B cell (primary cell): ENCODE results near the gene TGM3. TPM values are rescaled to one million over a fixed set of nuclear protein-coding genes. Genes with fewer than 3 reads are reported as not detected.

ENCODE experiments used
- ATAC-seq: fragments of 200-7000 bp; cut with Tn5 transposase; one replicate; pipeline ENCODE4 v1.10.0; 2021; ENCODE audit warnings: low read depth, mild to moderate bottlenecking, moderate number of reproducible peaks, moderate library complexity
- CTCF ChIA-PET: fragments of 350-600 bp; sonication (Branson Sonifier 250); formaldehyde crosslinking; loops from one replicate; lab custom pipeline; 2021; ENCODE audit warnings: antibody characterized with exemption, inconsistent platforms; lab: Charles Lee
- POLR2A ChIA-PET: fragments of 350-600 bp; sonication (Branson Sonifier 250); formaldehyde crosslinking; loops from one replicate; lab custom pipeline; 2021; ENCODE audit warnings: antibody characterized with exemption; lab: Charles Lee
- DNase-seq: peaks from one replicate; pipeline ENCODE4 v3.0.0; 2013
- H2AFZ ChIP-seq: 2 replicates; pipeline ENCODE4 v1.6.1; 2012; ENCODE audit warnings: mild to moderate bottlenecking, low read depth, low read length; ENCODE audit not compliant: insufficient read depth, poor library complexity, severe bottlenecking
- H3K27ac ChIP-seq, 2 donors: 1 replicate in 1 of 2; 2 replicates in 1 of 2; pipeline ENCODE4 v1.5.1; 2012 to 2013; ENCODE audit warnings: low read length in 2 of 2, mild to moderate bottlenecking in 2 of 2, moderate library complexity in 1 of 2
- H3K27me3 ChIP-seq, 4 experiments: fragments of 200-600 bp in 1 of 4; sonication (generic) in 1 of 4; replicated peaks in 1 of 4; 1 replicate in 2 of 4; 2 replicates in 2 of 4; pipeline versions ENCODE4 v1.6.1 to v1.7.0; 2013 to 2016; ENCODE audit warnings: low read length in 3 of 4, mild to moderate bottlenecking in 2 of 4, mixed read lengths in 1 of 4, moderate library complexity in 1 of 4; ENCODE audit not compliant: insufficient read depth in 4 of 4, control insufficient read depth in 3 of 4; ENCODE audit errors: control extremely low read depth in 1 of 4
- H3K36me3 ChIP-seq, 2 experiments: replicated peaks in 1 of 2; 1 replicate in 1 of 2; 2 replicates in 1 of 2; pipeline versions ENCODE4 v1.6.1 to v1.7.1; 2013; ENCODE audit warnings: low read length in 1 of 2; ENCODE audit not compliant: insufficient read depth in 2 of 2, control insufficient read depth in 1 of 2; ENCODE audit errors: control extremely low read depth in 1 of 2, extremely low read depth in 1 of 2
- H3K4me1 ChIP-seq, 2 donors: fragments of 200-600 bp in 1 of 2; sonication (generic) in 1 of 2; 1 replicate in 1 of 2; 2 replicates in 1 of 2; pipeline versions ENCODE4 v1.5.1 to v1.6.1; 2013 to 2017; ENCODE audit warnings: low read length in 2 of 2; ENCODE audit not compliant: control insufficient read depth in 2 of 2, insufficient read depth in 2 of 2
- H3K4me2 ChIP-seq: replicated peaks from 2 replicates; pipeline ENCODE3; 2012; ENCODE audit warnings: mild to moderate bottlenecking, low read depth, low read length; ENCODE audit not compliant: poor library complexity, severe bottlenecking
- H3K4me3 ChIP-seq, 5 experiments: fragments of 200-600 bp in 1 of 5; sonication (generic) in 1 of 5; 1 replicate in 3 of 5; 2 replicates in 2 of 5; pipeline versions ENCODE4 v1.5.1 to v1.7.0; 2011 to 2016; ENCODE audit warnings: low read length in 4 of 5, mild to moderate bottlenecking in 4 of 5, low read depth in 2 of 5, control low read depth in 1 of 5, moderate library complexity in 1 of 5; ENCODE audit not compliant: insufficient read depth in 1 of 5; ENCODE audit errors: control extremely low read depth in 1 of 5, extremely low read depth in 1 of 5
- H3K79me2 ChIP-seq: fragments of 200-600 bp; sonication (generic); one replicate; pipeline ENCODE4 v1.6.0; 2016; ENCODE audit warnings: low read length; ENCODE audit not compliant: control insufficient read depth, insufficient read depth
- H3K9ac ChIP-seq: fragments of 200-600 bp; sonication (generic); 2 replicates; pipeline ENCODE4 v1.6.1; 2017; ENCODE audit warnings: mild to moderate bottlenecking, low read length, moderate library complexity
- H3K9me3 ChIP-seq, 3 donors: one replicate each; pipeline versions ENCODE4 v1.6.1 to v1.7.1; 2013; ENCODE audit warnings: low read length in 2 of 3; ENCODE audit not compliant: control insufficient read depth in 2 of 3, insufficient read depth in 1 of 3; ENCODE audit errors: control extremely low read depth in 1 of 3
- H4K20me1 ChIP-seq: 2 replicates; pipeline ENCODE4 v1.6.0; 2012; ENCODE audit warnings: mild to moderate bottlenecking, low read length; ENCODE audit not compliant: insufficient read depth, control insufficient read depth, poor library complexity, severe bottlenecking
- H3K27ac Mint-ChIP-seq: one replicate; pipeline ENCODE4 v1.8.0; 2021; ENCODE audit warnings: mixed read lengths
- H3K27me3 Mint-ChIP-seq: one replicate; pipeline ENCODE4 v1.8.0; 2021; ENCODE audit warnings: mixed read lengths
- H3K4me1 Mint-ChIP-seq: one replicate; pipeline ENCODE4 v1.8.0; 2021; ENCODE audit warnings: mixed read lengths
- H3K4me3 Mint-ChIP-seq: one replicate; pipeline ENCODE4 v1.8.0; 2021; ENCODE audit warnings: mixed read lengths
- H3K9me3 Mint-ChIP-seq: one replicate; pipeline ENCODE4 v1.8.0; 2022; ENCODE audit warnings: mixed read lengths; ENCODE audit not compliant: insufficient read depth
- CTCF ChIP-seq: fragments of 200-600 bp; IDR thresholded peaks from one replicate; pipeline ENCODE4 v1.8.0; 2022; ENCODE audit warnings: antibody characterized with exemption, mild to moderate bottlenecking
- EZH2 ChIP-seq: IDR thresholded peaks from 2 replicates; pipeline ENCODE4 v1.6.1; 2012; ENCODE audit warnings: borderline replicate concordance, low read depth, mild to moderate bottlenecking, moderate library complexity, low read length; ENCODE audit not compliant: insufficient read depth, poor library complexity, severe bottlenecking
- WGBS: methylation state at CpG from one replicate; pipeline ENCODE4 v1.1.5; 2013; ENCODE audit warnings: missing lambda C conversion rate; ENCODE audit not compliant: insufficient coverage; 5-methylcytosine and 5-hydroxymethylcytosine counted together
- intact Hi-C: fragments of 100-400 bp; cut with micrococcal nuclease; formaldehyde crosslinking; loops from one replicate; pipeline ENCODE4 v1.10.0; 2022
- polyA plus RNA-seq: library from polyadenylated mRNA; depleted of rRNA; stranded (reverse); fragments of >200 nt; gene quantifications from 2 replicates; pipeline ENCODE4 v1.2.3, GENCODE V29; 2012
- total RNA-seq, 2 donors: library from RNA; stranded (reverse); fragments of 120-200 nt in 1 of 2; gene quantifications; 1 replicate in 1 of 2; 2 replicates in 1 of 2; pipeline versions ENCODE4 v1.2.3 to v1.2.4, GENCODE V29; 2013 to 2022

Gene TGM3
- total and polyA plus RNA-seq, 2 donors (not counting 1 experiment from before 2014, with no cell fraction given) = not detected

GRCh38 chr20:2298701-2299100 lies 2.9 kb downstream of the TGM3 start:
- Mint-ChIP-seq H3K4me1 (peaks cover 22% of the 10 kb centered on the region), H3K9me3 (no peaks in the 10 kb centered on the region), H3K4me3 (no peak overlapping the region), H3K27me3 (no peaks in the 10 kb centered on the region), H3K27ac (no peak overlapping the region)
- Histone ChIP-seq H3K4me2 (no peak overlapping the region), H3K27me3 (peaks cover 0 to 2% (median 0%) of the 10 kb centered on the region in 4 experiments), H3K36me3 (no peaks in the 10 kb centered on the region), H2AFZ (no peak overlapping the region), H3K9ac (no peak overlapping the region), H3K9me3 (no peaks in the 10 kb centered on the region), H3K27ac (no peak overlapping the region), H3K4me1 (peaks cover 23 to 24% of the 10 kb centered on the region in 2 donors), H3K79me2 (no peaks in the 10 kb centered on the region), H4K20me1 (no peaks in the 10 kb centered on the region), H3K4me3 (no peak overlapping the region)
- ATAC-seq (no peak), DNase-seq (no peak)
- WGBS = 96% methylated on average over 5 of the region's 5 CpGs
- ChIA-PET CTCF (no interaction called here), POLR2A (no interaction called here)
- intact Hi-C loops = no loop called here
- no peak for TF ChIP-seq EZH2
- no peak for TF ChIP-seq CTCF

GRCh38 chr20:2299301-2299700 lies 3.5 kb downstream of the TGM3 start:
- H3K4me1 ChIP-seq = peaks cover 23 to 24% of the 10 kb centered on the region in 2 donors
- no peak overlapping the region for H3K4me3 ChIP-seq
- WGBS = 100% methylated on average over 2 of the region's 9 CpGs
- no peak overlapping the region for H3K27ac ChIP-seq
- ChIA-PET POLR2A (no interaction called here), CTCF (interaction anchor here (0.7 kb wide), 1 partner anchor 51 kb away, joined by 4 read pairs; no protein-coding TSS in a partner anchor)
- no peak overlapping the region for H2AFZ ChIP-seq
- no peak overlapping the region for H3K4me2 ChIP-seq
- TF ChIP-seq CTCF (no peak), EZH2 (no peak)
- no peaks in the 10 kb centered on the region for H3K79me2 ChIP-seq
- H3K9me3 ChIP-seq = no peaks in the 10 kb centered on the region
- intact Hi-C loops = no loop called here
- no peak overlapping the region for H3K9ac ChIP-seq
- H3K27ac Mint-ChIP-seq = peak overlapping the region; percentile 41
- H4K20me1 ChIP-seq = no peaks in the 10 kb centered on the region
- peaks cover 22% of the 10 kb centered on the region for H3K4me1 Mint-ChIP-seq
- H3K27me3 Mint-ChIP-seq = no peaks in the 10 kb centered on the region
- H3K4me3 Mint-ChIP-seq = no peak overlapping the region
- H3K9me3 Mint-ChIP-seq = no peaks in the 10 kb centered on the region
- DNase-seq (no peak), ATAC-seq (no peak)
- peaks cover 0 to 2% (median 0%) of the 10 kb centered on the region in 4 experiments for H3K27me3 ChIP-seq
- no peaks in the 10 kb centered on the region for H3K36me3 ChIP-seq
